ENCODE data around the gene NFS1.
"Not testable (repeated sequence)": the region's sequence is repeated elsewhere in the genome, so short reads cannot be mapped to it uniquely, and the experiment has no call there.

The NFS1 gene

GRCh38 chr20:35706591-35707529 is 7.7 kb upstream of the NFS1 start:
- H3K9me3 ChIP-seq (ENCODE audit: control insufficient read depth, insufficient read depth, low read length); H3K9ac ChIP-seq (ENCODE audit: low read depth, low read length); H3K4me1 ChIP-seq (ENCODE audit: insufficient read depth, low read length): not testable (repeated sequence)
- peaks cover 36% of the 10 kb centered on the region for H3K36me3 ChIP-seq (ENCODE audit: insufficient read depth, low read length)

- H3K4me1 ChIP-seq (ENCODE audit: insufficient read depth, low read length); H3K9ac ChIP-seq (ENCODE audit: low read depth, low read length); H3K9me3 ChIP-seq (ENCODE audit: control insufficient read depth, insufficient read depth, low read length): not testable (repeated sequence)
- H3K36me3 ChIP-seq (ENCODE audit: insufficient read depth, low read length) = peaks cover 29% of the 10 kb centered on the region
Observed at GRCh38 chr20:35705894-35706293, 6.7 kb upstream of the NFS1 start.

GRCh38 chr20:35704514-35705261 is 5.5 kb upstream of the NFS1 start:
- Histone ChIP-seq H3K4me1 (ENCODE audit: insufficient read depth, low read length) (no peaks in the 10 kb centered on the region; the same call in 1 of the 2 replicates), H3K36me3 (ENCODE audit: insufficient read depth, low read length) (peaks cover 26% of the 10 kb centered on the region), H3K9ac (ENCODE audit: low read depth, low read length) (no peak overlapping the region), H3K9me3 (ENCODE audit: control insufficient read depth, insufficient read depth, low read length) (no peaks in the 10 kb centered on the region)

- H3K36me3 ChIP-seq (ENCODE audit: insufficient read depth, low read length) = peaks cover 21% of the 10 kb centered on the region
- no peak overlapping the region for H3K9ac ChIP-seq (ENCODE audit: low read depth, low read length)
- peaks cover 1% of the 10 kb centered on the region for H3K4me1 ChIP-seq (ENCODE audit: insufficient read depth, low read length)
- no peaks in the 10 kb centered on the region for H3K9me3 ChIP-seq (ENCODE audit: control insufficient read depth, insufficient read depth, low read length)
Observed at GRCh38 chr20:35702824-35703695, 3.9 kb upstream of the NFS1 start.

GRCh38 chr20:35702051-35702823 is 3.1 kb upstream of the NFS1 start:
- H3K9me3 ChIP-seq (ENCODE audit: control insufficient read depth, insufficient read depth, low read length) = no peaks in the 10 kb centered on the region
- H3K9ac ChIP-seq (ENCODE audit: low read depth, low read length) = no peak overlapping the region
- H3K36me3 ChIP-seq (ENCODE audit: insufficient read depth, low read length) = peaks cover 21% of the 10 kb centered on the region
- peaks cover 6% of the 10 kb centered on the region for H3K4me1 ChIP-seq (ENCODE audit: insufficient read depth, low read length)

- H3K4me1 ChIP-seq (ENCODE audit: insufficient read depth, low read length) = peaks cover 6% of the 10 kb centered on the region
- no peaks in the 10 kb centered on the region for H3K9me3 ChIP-seq (ENCODE audit: control insufficient read depth, insufficient read depth, low read length)
- peaks cover 12% of the 10 kb centered on the region for H3K36me3 ChIP-seq (ENCODE audit: insufficient read depth, low read length)
- 0 out of 2 replicates have a peak overlapping the region, but pooled peaks have one; percentile 100 for H3K9ac ChIP-seq (ENCODE audit: low read depth, low read length)
Observed at GRCh38 chr20:35700625-35701148, 1.5 kb upstream of the NFS1 start.

- peaks cover 12% of the 10 kb centered on the region for H3K36me3 ChIP-seq (ENCODE audit: insufficient read depth, low read length)
- peaks cover 6% of the 10 kb centered on the region for H3K4me1 ChIP-seq (ENCODE audit: insufficient read depth, low read length)
- no peaks in the 10 kb centered on the region for H3K9me3 ChIP-seq (ENCODE audit: control insufficient read depth, insufficient read depth, low read length)
- peak overlapping the region; percentile 100 for H3K9ac ChIP-seq (ENCODE audit: low read depth, low read length)
Observed at GRCh38 chr20:35699957-35700624, 939 bp upstream of the NFS1 start.

GRCh38 chr20:35698298-35699126 is 640 bp downstream of the NFS1 start:
- Histone ChIP-seq H3K9me3 (ENCODE audit: control insufficient read depth, insufficient read depth, low read length) (no peaks in the 10 kb centered on the region), H3K36me3 (ENCODE audit: insufficient read depth, low read length) (peaks cover 4% of the 10 kb centered on the region; the same call in 1 of the 2 replicates), H3K4me1 (ENCODE audit: insufficient read depth, low read length) (peaks cover 6% of the 10 kb centered on the region)

GRCh38 chr20:35697696-35698297 is 1.4 kb downstream of the NFS1 start:
- Histone ChIP-seq H3K9me3 (ENCODE audit: control insufficient read depth, insufficient read depth, low read length) (no peaks in the 10 kb centered on the region), H3K9ac (ENCODE audit: low read depth, low read length) (peak overlapping the region; percentile 100), H3K4me1 (ENCODE audit: insufficient read depth, low read length) (peaks cover 6% of the 10 kb centered on the region), H3K36me3 (ENCODE audit: insufficient read depth, low read length) (peaks cover 2% of the 10 kb centered on the region; the same call in 1 of the 2 replicates)

More at GRCh38 chr20:35698298-35699126, 640 bp downstream of the NFS1 start:
- peak overlapping the region; percentile 100 for H3K9ac ChIP-seq (ENCODE audit: low read depth, low read length)

GRCh38 chr20:35695978-35696377 is 3.2 kb downstream of the NFS1 start:
- Histone ChIP-seq H3K4me1 (ENCODE audit: insufficient read depth, low read length) (peaks cover 6% of the 10 kb centered on the region), H3K9ac (ENCODE audit: low read depth, low read length) (no peak overlapping the region), H3K36me3 (ENCODE audit: insufficient read depth, low read length) (no peaks in the 10 kb centered on the region; the same call in 1 of the 2 replicates)

GRCh38 chr20:35695245-35695749 is 3.9 kb downstream of the NFS1 start:
- Histone ChIP-seq H3K36me3 (ENCODE audit: insufficient read depth, low read length) (no peaks in the 10 kb centered on the region; the same call in 1 of the 2 replicates), H3K4me1 (ENCODE audit: insufficient read depth, low read length) (peaks cover 6% of the 10 kb centered on the region; the same call in 1 of the 2 replicates), H3K9me3 (ENCODE audit: control insufficient read depth, insufficient read depth, low read length) (no peaks in the 10 kb centered on the region), H3K9ac (ENCODE audit: low read depth, low read length) (no peak overlapping the region)

More at GRCh38 chr20:35695978-35696377, 3.2 kb downstream of the NFS1 start:
- H3K9me3 ChIP-seq (ENCODE audit: control insufficient read depth, insufficient read depth, low read length) = no peaks in the 10 kb centered on the region
